ENCODE results near the gene JAKMIP2. TPM values are rescaled to one million over a fixed set of nuclear protein-coding genes. Genes with fewer than 3 reads are reported as not detected.

JAKMIP2 gene
- total and polyA plus RNA-seq, 4 donors: 0.93 to 3.8 (median 2.1) TPM

DNA sequence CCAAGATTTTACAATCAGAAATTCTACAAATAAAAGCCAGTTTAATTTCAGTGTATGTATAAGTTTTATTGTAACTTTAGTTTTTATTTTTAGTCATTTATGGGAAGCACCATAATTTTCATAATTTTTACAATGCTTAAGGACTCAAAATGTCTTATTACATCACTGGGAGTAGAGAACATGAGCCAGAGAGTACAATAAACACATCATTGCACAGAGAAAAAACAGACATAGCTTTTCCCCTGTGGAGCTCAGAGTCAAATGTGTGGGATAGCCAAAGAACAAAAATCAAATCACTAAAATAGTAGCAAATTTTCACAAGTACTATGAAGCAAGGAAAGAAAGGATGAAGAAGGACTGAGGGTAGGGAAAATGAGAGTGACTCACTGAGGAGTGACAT lies 5.5 kb upstream of the JAKMIP2 start:
- Histone ChIP-seq H3K4me3 (no peak overlapping the region), H3K36me3 (ENCODE audit: control insufficient read depth in 4 of 4, insufficient read depth in 4 of 4, low read length in 4 of 4) (no peaks in the 10 kb centered on the region), H3K4me1 (ENCODE audit: control insufficient read depth in 5 of 5, insufficient read depth in 5 of 5, low read length in 5 of 5) (peaks cover 0 to 37% (median 0%) of the 10 kb centered on the region in 5 donors), H3K9me3 (ENCODE audit: control insufficient read depth in 4 of 4, insufficient read depth in 3 of 4, low read length in 3 of 4) (peaks cover 0 to 2% (median 0%) of the 10 kb centered on the region in 4 donors), H3K27ac (ENCODE audit: low read depth in 1 of 2, low read length in 1 of 2) (no peak overlapping the region), H3K9ac (ENCODE audit: insufficient read depth in 1 of 2, low read length in 2 of 2) (no peak overlapping the region), H3K27me3 (ENCODE audit: control insufficient read depth in 3 of 3, insufficient read depth in 3 of 3, low read length in 2 of 3) (peaks cover 0 to 2% (median 0%) of the 10 kb centered on the region in 3 donors)
- DNase-seq: no peak
- TF ChIP-seq, protein P1, sequence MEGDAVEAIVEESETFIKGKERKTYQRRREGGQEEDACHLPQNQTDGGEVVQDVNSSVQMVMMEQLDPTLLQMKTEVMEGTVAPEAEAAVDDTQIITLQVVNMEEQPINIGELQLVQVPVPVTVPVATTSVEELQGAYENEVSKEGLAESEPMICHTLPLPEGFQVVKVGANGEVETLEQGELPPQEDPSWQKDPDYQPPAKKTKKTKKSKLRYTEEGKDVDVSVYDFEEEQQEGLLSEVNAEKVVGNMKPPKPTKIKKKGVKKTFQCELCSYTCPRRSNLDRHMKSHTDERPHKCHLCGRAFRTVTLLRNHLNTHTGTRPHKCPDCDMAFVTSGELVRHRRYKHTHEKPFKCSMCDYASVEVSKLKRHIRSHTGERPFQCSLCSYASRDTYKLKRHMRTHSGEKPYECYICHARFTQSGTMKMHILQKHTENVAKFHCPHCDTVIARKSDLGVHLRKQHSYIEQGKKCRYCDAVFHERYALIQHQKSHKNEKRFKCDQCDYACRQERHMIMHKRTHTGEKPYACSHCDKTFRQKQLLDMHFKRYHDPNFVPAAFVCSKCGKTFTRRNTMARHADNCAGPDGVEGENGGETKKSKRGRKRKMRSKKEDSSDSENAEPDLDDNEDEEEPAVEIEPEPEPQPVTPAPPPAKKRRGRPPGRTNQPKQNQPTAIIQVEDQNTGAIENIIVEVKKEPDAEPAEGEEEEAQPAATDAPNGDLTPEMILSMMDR (IDR thresholded peaks at IDR 0.05; ENCODE audit: control extremely low read depth, extremely low read depth): no peak
- no peak for ATAC-seq (ENCODE audit: insufficient read depth, low FRiP score)

DNA sequence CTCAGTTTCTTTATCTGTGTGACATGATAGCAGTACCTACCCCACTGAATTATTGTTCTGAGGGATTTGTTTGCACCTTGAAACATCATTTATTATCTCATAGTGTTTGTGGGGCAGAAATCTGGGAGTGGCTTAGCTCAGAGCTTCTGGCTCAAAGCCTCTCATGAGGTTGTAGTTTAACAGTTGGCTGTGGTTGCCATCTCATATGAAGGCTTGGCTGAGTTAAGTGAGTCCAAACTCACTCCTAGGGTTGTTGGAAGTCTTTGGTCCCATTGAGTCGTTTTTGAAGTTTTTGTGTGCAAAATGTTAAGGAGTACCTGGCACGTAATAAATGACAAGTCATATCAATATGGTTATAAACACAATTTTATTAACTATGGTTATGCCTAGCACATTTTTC lies 3.6 kb upstream of the JAKMIP2 start:
- no peak overlapping the region for H3K9ac ChIP-seq (ENCODE audit: insufficient read depth in 1 of 2, low read length in 2 of 2)
- H3K4me3 ChIP-seq: no peak overlapping the region
- 76 to 84% methylated on average over 2 of the region's 2 CpGs for WGBS, 2 donors
- H3K4me1 ChIP-seq (ENCODE audit: control insufficient read depth in 5 of 5, insufficient read depth in 5 of 5, low read length in 5 of 5): peaks cover 0 to 48% (median 3%) of the 10 kb centered on the region in 5 donors
- DNase-seq (peak in 2 of 3 donors; percentile 50 to 63), ATAC-seq (ENCODE audit: insufficient read depth, low FRiP score) (no peak)
- TF ChIP-seq, protein P1 (IDR thresholded peaks at IDR 0.05; ENCODE audit: control extremely low read depth, extremely low read depth): no peak
- no peaks in the 10 kb centered on the region for H3K36me3 ChIP-seq (ENCODE audit: control insufficient read depth in 4 of 4, insufficient read depth in 4 of 4, low read length in 4 of 4)
- peaks cover 0 to 4% (median 2%) of the 10 kb centered on the region in 3 donors for H3K27me3 ChIP-seq (ENCODE audit: control insufficient read depth in 3 of 3, insufficient read depth in 3 of 3, low read length in 2 of 3)
- peaks cover 0 to under 1% (median 0%) of the 10 kb centered on the region in 4 donors for H3K9me3 ChIP-seq (ENCODE audit: control insufficient read depth in 4 of 4, insufficient read depth in 3 of 4, low read length in 3 of 4)
- H3K27ac ChIP-seq (ENCODE audit: low read depth in 1 of 2, low read length in 1 of 2): no peak overlapping the region

DNA sequence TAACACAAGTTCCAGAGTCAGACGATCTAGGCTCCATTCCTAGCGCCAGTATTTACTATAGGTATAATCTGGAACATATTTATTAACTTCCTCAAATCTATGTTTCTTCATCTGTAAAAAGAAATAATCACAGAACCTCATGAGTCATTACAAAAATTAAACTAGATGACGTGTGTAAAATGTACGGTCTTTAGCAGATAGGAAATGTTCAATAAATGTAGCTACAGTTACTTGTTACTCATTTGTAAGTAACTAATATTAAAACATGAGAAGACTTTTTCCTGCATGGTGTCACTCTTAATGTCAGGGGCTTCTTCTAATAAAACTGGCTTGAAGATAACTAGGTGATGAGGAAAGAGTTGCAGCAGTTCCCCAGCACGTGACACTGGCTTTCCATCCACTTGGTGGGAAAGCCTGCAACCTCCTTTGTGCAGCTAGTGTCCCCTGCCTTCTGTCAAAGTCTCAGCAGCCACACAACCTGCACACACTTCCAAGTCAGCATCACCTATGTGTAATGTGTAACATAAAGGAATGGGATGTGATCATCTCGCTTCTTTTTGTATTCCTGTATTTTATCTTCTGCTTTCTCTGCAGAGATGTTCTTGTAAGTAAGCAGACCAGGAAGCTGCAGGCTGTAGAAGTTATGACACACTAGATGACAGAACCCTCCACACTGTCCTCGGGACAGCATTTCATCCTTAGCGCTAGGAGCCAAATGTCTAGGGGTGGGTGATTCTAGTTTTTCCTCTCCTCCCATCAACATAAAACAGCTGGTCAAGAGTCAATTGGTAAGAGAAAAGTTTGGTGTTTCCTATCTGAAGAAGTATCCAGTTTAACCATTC lies 1.8 kb upstream of the JAKMIP2 start:
- no peak overlapping the region for H3K27ac ChIP-seq (ENCODE audit: low read depth in 1 of 2, low read length in 1 of 2)
- H3K4me1 ChIP-seq (ENCODE audit: control insufficient read depth in 5 of 5, insufficient read depth in 5 of 5, low read length in 5 of 5): peaks cover 0 to 53% (median 3%) of the 10 kb centered on the region in 5 donors
- no peaks in the 10 kb centered on the region for H3K36me3 ChIP-seq (ENCODE audit: control insufficient read depth in 4 of 4, insufficient read depth in 4 of 4, low read length in 4 of 4)
- TF ChIP-seq, protein P1 (IDR thresholded peaks at IDR 0.05; ENCODE audit: control extremely low read depth, extremely low read depth): no peak
- H3K9ac ChIP-seq (ENCODE audit: insufficient read depth in 1 of 2, low read length in 2 of 2): no peak overlapping the region
- ATAC-seq (ENCODE audit: insufficient read depth, low FRiP score): no peak
- DNase-seq: peak; percentile 68 to 91 (median 83)
- H3K27me3 ChIP-seq (ENCODE audit: control insufficient read depth in 3 of 3, insufficient read depth in 3 of 3, low read length in 2 of 3): peaks cover 0 to 6% (median 2%) of the 10 kb centered on the region in 3 donors
- no peaks in the 10 kb centered on the region for H3K9me3 ChIP-seq (ENCODE audit: control insufficient read depth in 4 of 4, insufficient read depth in 3 of 4, low read length in 3 of 4)
- H3K4me3 ChIP-seq: no peak overlapping the region
- 54 to 59% methylated on average over 8 of the region's 8 CpGs for WGBS, 2 donors

Measured in lung (tissue), 12 donors.